ENCODE data around the gene UBTD1.
"Not testable (repeated sequence)": the region's sequence is repeated elsewhere in the genome, so short reads cannot be mapped to it uniquely, and the experiment has no call there.

GRCh38 chr10:97468781-97469180 is 29.9 kb upstream of the UBTD1 start:
- not testable (repeated sequence) for TF ChIP-seq POLR2AphosphoS5, TAF1, POLR2A, SPI1, POU2F2 (IDR thresholded peaks at IDR 0.05; ENCODE audit: low read depth, low read length)
